ENCODE results near the gene OTOGL. TPM values are rescaled to one million over a fixed set of nuclear protein-coding genes. Genes with fewer than 3 reads are reported as not detected.

OTOGL gene
- total RNA-seq, 1 donor from 2014 or later: 0.51 TPM

DNA sequence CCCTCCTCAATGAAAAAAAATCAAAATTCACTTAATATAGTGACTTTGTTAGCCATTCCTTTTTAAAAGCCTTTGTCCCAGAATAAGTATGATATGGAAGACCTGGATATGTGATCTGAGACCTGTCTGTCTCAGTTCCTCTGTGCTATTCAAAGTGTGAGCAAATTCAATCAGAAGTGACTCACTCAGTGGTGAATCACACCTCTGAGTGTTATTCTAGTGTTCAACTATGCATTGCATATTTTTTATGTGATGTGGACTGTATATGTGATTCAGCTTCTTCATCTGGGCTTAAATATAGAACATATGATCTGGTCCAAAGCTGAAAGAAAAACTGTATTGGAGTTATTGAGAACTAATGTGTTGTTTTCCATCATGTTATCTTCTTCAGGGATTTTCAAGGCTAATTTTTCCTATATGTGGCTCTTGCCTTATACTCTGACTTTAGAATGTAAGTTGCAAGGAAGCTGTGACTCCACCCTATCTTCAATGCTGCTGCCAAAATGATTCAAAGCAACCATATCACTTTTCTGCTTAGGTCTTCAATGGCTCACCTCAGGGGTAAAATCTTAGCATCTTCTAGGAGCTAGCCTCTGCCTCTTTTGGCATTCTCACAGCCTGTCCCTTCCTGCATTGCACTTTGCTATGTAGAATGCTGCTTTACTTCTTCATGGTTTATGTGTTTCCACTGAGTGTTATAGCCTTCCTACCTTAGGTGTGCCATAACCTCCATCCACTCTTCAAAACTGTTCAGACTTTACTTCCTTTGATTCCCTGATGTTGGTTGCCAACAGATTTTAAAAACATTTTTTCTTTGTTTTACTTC, 169.8 kb downstream of the OTOGL start:
- no peaks in the 10 kb centered on the region for H3K36me3 Mint-ChIP-seq
- no peak overlapping the region for H3K27ac Mint-ChIP-seq
- TF ChIP-seq, protein P1, sequence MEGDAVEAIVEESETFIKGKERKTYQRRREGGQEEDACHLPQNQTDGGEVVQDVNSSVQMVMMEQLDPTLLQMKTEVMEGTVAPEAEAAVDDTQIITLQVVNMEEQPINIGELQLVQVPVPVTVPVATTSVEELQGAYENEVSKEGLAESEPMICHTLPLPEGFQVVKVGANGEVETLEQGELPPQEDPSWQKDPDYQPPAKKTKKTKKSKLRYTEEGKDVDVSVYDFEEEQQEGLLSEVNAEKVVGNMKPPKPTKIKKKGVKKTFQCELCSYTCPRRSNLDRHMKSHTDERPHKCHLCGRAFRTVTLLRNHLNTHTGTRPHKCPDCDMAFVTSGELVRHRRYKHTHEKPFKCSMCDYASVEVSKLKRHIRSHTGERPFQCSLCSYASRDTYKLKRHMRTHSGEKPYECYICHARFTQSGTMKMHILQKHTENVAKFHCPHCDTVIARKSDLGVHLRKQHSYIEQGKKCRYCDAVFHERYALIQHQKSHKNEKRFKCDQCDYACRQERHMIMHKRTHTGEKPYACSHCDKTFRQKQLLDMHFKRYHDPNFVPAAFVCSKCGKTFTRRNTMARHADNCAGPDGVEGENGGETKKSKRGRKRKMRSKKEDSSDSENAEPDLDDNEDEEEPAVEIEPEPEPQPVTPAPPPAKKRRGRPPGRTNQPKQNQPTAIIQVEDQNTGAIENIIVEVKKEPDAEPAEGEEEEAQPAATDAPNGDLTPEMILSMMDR (IDR thresholded peaks at IDR 0.05; ENCODE audit: unreplicated experiment): no peak
- no peak overlapping the region for H3K4me3 Mint-ChIP-seq
- no peaks in the 10 kb centered on the region for H3K27me3 Mint-ChIP-seq (ENCODE audit: low read depth)
- peaks cover 38% of the 10 kb centered on the region for H3K4me1 Mint-ChIP-seq
- H3K9me3 Mint-ChIP-seq: no peaks in the 10 kb centered on the region
- no peak for DNase-seq (ENCODE audit: low spot score in 2 of 2, unreplicated experiment in 2 of 2)

DNA sequence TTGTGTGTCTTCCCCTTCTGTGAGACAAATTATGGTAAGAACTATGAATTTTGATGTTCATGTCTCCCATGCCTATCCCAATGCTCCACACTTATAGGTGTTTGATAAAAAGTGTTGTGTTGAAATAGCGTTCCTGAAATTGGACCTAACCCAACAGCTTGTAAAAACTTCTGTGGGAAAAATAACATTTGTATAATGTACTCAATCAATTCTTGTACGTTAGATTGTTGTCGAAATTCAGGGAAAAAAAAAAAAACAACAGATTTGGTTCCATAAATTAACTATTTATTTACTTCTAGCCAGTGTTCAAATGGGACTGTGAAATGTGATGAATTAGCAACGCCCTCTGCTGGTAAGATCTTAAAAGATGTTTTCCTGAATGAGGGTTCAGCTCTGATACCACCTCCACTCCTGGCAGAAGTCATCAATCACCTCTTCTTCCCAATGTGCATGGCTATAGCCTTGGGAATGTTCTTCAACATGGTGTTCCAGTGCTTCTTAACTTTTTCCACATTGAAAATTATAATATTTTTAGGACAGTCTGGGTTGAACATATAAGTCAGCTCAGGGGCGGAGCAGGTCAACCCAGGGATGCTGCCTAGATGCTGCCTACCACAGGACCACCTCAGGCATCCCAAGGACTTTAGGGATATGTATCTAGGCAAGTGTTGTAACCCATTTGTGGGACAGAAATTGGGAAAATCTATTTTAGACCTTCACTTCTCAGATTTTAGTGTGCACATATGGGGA, 170.6 kb downstream of the OTOGL start:
- Mint-ChIP-seq H3K27ac (no peak overlapping the region), H3K9me3 (no peaks in the 10 kb centered on the region), H3K4me3 (no peak overlapping the region), H3K4me1 (peaks cover 38% of the 10 kb centered on the region), H3K27me3 (ENCODE audit: low read depth) (no peaks in the 10 kb centered on the region), H3K36me3 (no peaks in the 10 kb centered on the region)
- TF ChIP-seq, protein P1 (IDR thresholded peaks at IDR 0.05; ENCODE audit: unreplicated experiment): peak; percentile 70
- DNase-seq (ENCODE audit: low spot score in 2 of 2, unreplicated experiment in 2 of 2): no peak

DNA sequence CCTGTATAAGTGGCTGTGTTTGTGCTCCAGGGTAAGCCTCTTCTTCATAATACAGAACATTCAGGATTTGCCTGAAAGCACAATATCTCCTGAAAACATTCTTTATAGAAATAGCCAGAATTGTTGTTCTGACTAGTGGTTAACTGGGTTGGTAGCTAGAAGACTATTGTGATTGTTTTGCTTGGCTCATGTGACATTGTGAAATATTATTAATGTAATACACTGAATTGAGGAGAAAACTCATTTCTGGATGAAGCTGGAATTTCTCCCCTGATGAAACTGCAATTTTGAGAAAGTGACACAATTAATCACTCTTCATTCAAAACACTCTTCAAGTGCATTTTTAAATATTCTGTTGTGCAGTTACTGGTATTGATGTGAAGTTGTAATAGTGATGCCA, 172.4 kb downstream of the OTOGL start:
- H3K27ac Mint-ChIP-seq: no peak overlapping the region
- H3K36me3 Mint-ChIP-seq: no peaks in the 10 kb centered on the region
- TF ChIP-seq, protein P1 (IDR thresholded peaks at IDR 0.05; ENCODE audit: unreplicated experiment): no peak
- H3K27me3 Mint-ChIP-seq (ENCODE audit: low read depth): no peaks in the 10 kb centered on the region
- peaks cover 38% of the 10 kb centered on the region for H3K4me1 Mint-ChIP-seq
- no peaks in the 10 kb centered on the region for H3K9me3 Mint-ChIP-seq
- no peak overlapping the region for H3K4me3 Mint-ChIP-seq
- DNase-seq (ENCODE audit: low spot score in 2 of 2, unreplicated experiment in 2 of 2): no peak

DNA sequence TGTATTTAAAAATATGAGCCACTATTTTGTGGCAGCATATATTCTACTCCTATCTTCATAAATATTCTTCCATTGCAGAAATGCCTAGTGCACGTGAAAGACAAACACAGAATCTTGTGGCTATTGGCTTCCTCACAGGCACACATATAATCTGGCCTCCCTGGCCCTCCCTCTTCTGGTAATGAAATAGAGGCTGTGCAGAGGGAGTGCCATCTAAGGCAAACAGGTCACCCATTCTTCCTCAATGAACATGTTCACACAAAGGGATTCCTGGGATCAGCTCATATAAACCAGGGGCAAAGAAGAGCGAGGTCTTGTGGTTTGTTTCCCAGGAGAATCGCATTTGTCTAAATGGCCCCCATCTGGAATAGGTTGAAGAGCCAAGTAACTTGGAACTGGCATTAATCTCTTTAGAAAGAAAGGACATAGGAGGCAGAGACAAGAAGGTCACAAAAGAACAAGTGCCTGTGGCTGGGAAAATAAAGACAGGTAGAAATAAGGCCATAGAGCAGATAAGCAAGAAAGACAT, 173.1 kb downstream of the OTOGL start:
- no peak for DNase-seq (ENCODE audit: low spot score in 2 of 2, unreplicated experiment in 2 of 2)
- Mint-ChIP-seq H3K9me3 (no peaks in the 10 kb centered on the region), H3K4me1 (peaks cover 38% of the 10 kb centered on the region), H3K4me3 (no peak overlapping the region), H3K27me3 (ENCODE audit: low read depth) (no peaks in the 10 kb centered on the region), H3K36me3 (no peaks in the 10 kb centered on the region), H3K27ac (peak overlapping the region; percentile 44)
- TF ChIP-seq, protein P1 (IDR thresholded peaks at IDR 0.05; ENCODE audit: unreplicated experiment): no peak

DNA sequence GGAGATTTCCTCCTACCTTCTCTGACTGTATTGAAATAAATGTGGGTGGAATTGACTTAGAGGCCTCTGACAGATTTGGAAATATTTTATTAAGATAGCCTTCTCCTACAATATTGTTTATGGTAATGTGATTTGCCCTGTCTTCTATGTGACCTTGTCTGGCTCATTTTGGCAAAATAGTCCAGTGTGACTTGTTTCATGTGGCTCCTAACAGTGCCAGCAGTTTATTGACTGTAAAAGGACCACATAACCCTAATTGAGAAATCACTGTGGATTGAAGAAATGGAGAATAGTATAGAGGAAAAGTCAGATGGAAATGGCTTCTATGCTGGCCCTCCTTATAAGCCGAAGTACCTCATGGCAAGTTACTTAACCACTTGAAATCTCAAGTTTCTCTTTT, 173.8 kb downstream of the OTOGL start:
- Mint-ChIP-seq H3K4me1 (peaks cover 34% of the 10 kb centered on the region), H3K36me3 (no peaks in the 10 kb centered on the region), H3K4me3 (no peak overlapping the region), H3K27me3 (ENCODE audit: low read depth) (no peaks in the 10 kb centered on the region), H3K27ac (no peak overlapping the region), H3K9me3 (no peaks in the 10 kb centered on the region)
- TF ChIP-seq, protein P1 (IDR thresholded peaks at IDR 0.05; ENCODE audit: unreplicated experiment): no peak
- DNase-seq (ENCODE audit: low spot score in 2 of 2, unreplicated experiment in 2 of 2): no peak

Data from mesothelial cell of epicardium (in vitro differentiated cells).